ENCODE results near the gene ZNF521. TPM values are rescaled to one million over a fixed set of nuclear protein-coding genes. Genes with fewer than 3 reads are reported as not detected.
"Not testable (repeated sequence)": the region's sequence is repeated elsewhere in the genome, so short reads cannot be mapped to it uniquely, and the experiment has no call there.

Gene ZNF521
- total RNA-seq, 2 donors from 2014 or later: 3.8 to 5.3 TPM

GRCh38 chr18:25039781-25040180 lies 312.2 kb downstream of the ZNF521 start:
- H3K27ac ChIP-seq: no peak overlapping the region
- no peaks in the 10 kb centered on the region for H3K36me3 ChIP-seq
- no peaks in the 10 kb centered on the region for H3K27me3 ChIP-seq
- intact Hi-C loops (cut with DNase I): no loop called here
- H3K9me3 ChIP-seq: no peaks in the 10 kb centered on the region
- DNase-seq: no peak
- no peak overlapping the region for H3K9ac ChIP-seq (ENCODE audit: low read depth in 2 of 2, low read length in 2 of 2)
- H3K4me1 ChIP-seq: no peaks in the 10 kb centered on the region
- H3K4me3 ChIP-seq: no peak overlapping the region
- no peak for TF ChIP-seq CTCF (IDR thresholded peaks at IDR 0.05)

GRCh38 chr18:25038261-25038660 lies 313.7 kb downstream of the ZNF521 start:
- Histone ChIP-seq H3K27me3 (no peaks in the 10 kb centered on the region), H3K9ac (ENCODE audit: low read depth in 2 of 2, low read length in 2 of 2) (no peak overlapping the region)
- TF ChIP-seq CTCF (IDR thresholded peaks at IDR 0.05): no peak

GRCh38 chr18:25033747-25034471 lies 318.1 kb downstream of the ZNF521 start:
- TF ChIP-seq CTCF (IDR thresholded peaks at IDR 0.05): no peak

More at GRCh38 chr18:25038261-25038660, 313.7 kb downstream of the ZNF521 start:
- Histone ChIP-seq H3K4me1 (no peaks in the 10 kb centered on the region), H3K9me3 (no peaks in the 10 kb centered on the region), H3K4me3 (no peak overlapping the region), H3K27ac (no peak overlapping the region), H3K36me3 (no peaks in the 10 kb centered on the region)
- intact Hi-C loops (cut with DNase I): no loop called here
- DNase-seq: no peak

GRCh38 chr18:25033175-25033574 lies 318.8 kb downstream of the ZNF521 start:
- H3K27me3 ChIP-seq; H3K9me3 ChIP-seq; H3K9ac ChIP-seq (ENCODE audit: low read depth in 2 of 2, low read length in 2 of 2); H3K4me3 ChIP-seq; intact Hi-C loops (cut with DNase I); H3K4me1 ChIP-seq; H3K27ac ChIP-seq; DNase-seq; H3K36me3 ChIP-seq: not testable (repeated sequence)

More at GRCh38 chr18:25033747-25034471, 318.1 kb downstream of the ZNF521 start:
- no peaks in the 10 kb centered on the region for H3K4me1 ChIP-seq
- no peaks in the 10 kb centered on the region for H3K27me3 ChIP-seq
- H3K4me3 ChIP-seq: no peak overlapping the region
- intact Hi-C loops (cut with DNase I): no loop called here
- H3K9ac ChIP-seq (ENCODE audit: low read depth in 2 of 2, low read length in 2 of 2): no peak overlapping the region
- no peak overlapping the region for H3K27ac ChIP-seq
- no peaks in the 10 kb centered on the region for H3K36me3 ChIP-seq
- H3K9me3 ChIP-seq: no peaks in the 10 kb centered on the region
- DNase-seq: no peak

GRCh38 chr18:25029802-25030201 lies 322.2 kb downstream of the ZNF521 start:
- Histone ChIP-seq H3K9me3 (no peaks in the 10 kb centered on the region), H3K4me3 (no peak overlapping the region), H3K27ac (no peak overlapping the region), H3K36me3 (no peaks in the 10 kb centered on the region), H3K4me1 (no peaks in the 10 kb centered on the region), H3K9ac (ENCODE audit: low read depth in 2 of 2, low read length in 2 of 2) (no peak overlapping the region), H3K27me3 (no peaks in the 10 kb centered on the region)
- no peak for DNase-seq
- intact Hi-C loops (cut with DNase I): no loop called here
- no peak for TF ChIP-seq CTCF (IDR thresholded peaks at IDR 0.05)

- no peak for TF ChIP-seq CTCF (IDR thresholded peaks at IDR 0.05)
- Histone ChIP-seq H3K27ac (no peak overlapping the region), H3K9me3 (no peaks in the 10 kb centered on the region), H3K36me3 (no peaks in the 10 kb centered on the region), H3K4me1 (no peaks in the 10 kb centered on the region), H3K9ac (ENCODE audit: low read depth in 2 of 2, low read length in 2 of 2) (no peak overlapping the region), H3K4me3 (no peak overlapping the region), H3K27me3 (no peaks in the 10 kb centered on the region)
- no peak for DNase-seq
- intact Hi-C loops (cut with DNase I): no loop called here
These were observed 332.0 kb downstream of the ZNF521 start for GRCh38 chr18:25019931-25020330.

All from colonic mucosa (tissue), 4 donors.